ENCODE data around the gene UACA. TPM values are rescaled to one million over a fixed set of nuclear protein-coding genes. Genes with fewer than 3 reads are reported as not detected.

The UACA gene
- total RNA-seq, 1 experiment from 2014 or later = 38.0 TPM

- Histone ChIP-seq H2BK12ac (ENCODE audit: insufficient read length, low read depth, low read length) (no peak overlapping the region), H3K9me3 (ENCODE audit: control insufficient read depth, low read depth, low read length) (no peaks in the 10 kb centered on the region), H4K20me1 (ENCODE audit: control insufficient read depth, insufficient read depth, insufficient read length) (no peaks in the 10 kb centered on the region), H3K14ac (ENCODE audit: insufficient read depth, low read length) (no peak overlapping the region), H3K79me2 (ENCODE audit: insufficient read depth, low read length) (no peaks in the 10 kb centered on the region), H2BK120ac (ENCODE audit: low read depth, low read length, poor library complexity, severe bottlenecking) (no peak overlapping the region), H3K27ac (ENCODE audit: insufficient read length, low read depth, low read length) (no peak overlapping the region), H3K27me3 (ENCODE audit: insufficient read depth, low read length) (no peaks in the 10 kb centered on the region), H2BK5ac (ENCODE audit: insufficient read length, low read length) (no peak overlapping the region), H2AK5ac (ENCODE audit: insufficient read length, low read length) (no peak overlapping the region), H3K4me2 (ENCODE audit: insufficient read depth, insufficient read length, low read length) (no peak overlapping the region), H3T11ph (ENCODE audit: low read length) (no peak overlapping the region), H2BK15ac (ENCODE audit: low read depth, low read length) (no peak overlapping the region), H3K79me1 (ENCODE audit: insufficient read depth, low read depth, low read length, poor library complexity, severe bottlenecking) (no peaks in the 10 kb centered on the region), H3K4me1 (ENCODE audit: insufficient read depth, low read length) (no peaks in the 10 kb centered on the region; the same call in 1 of the 2 replicates), H3K56ac (ENCODE audit: insufficient read length, low read depth, low read length) (no peak overlapping the region), H4K5ac (ENCODE audit: insufficient read length, low read depth, low read length) (no peak overlapping the region), H3K9ac (ENCODE audit: extremely low read depth, insufficient read length, low read length) (no peak overlapping the region), H2BK20ac (ENCODE audit: low read depth, low read length, poor library complexity, severe bottlenecking) (no peak overlapping the region), H4K91ac (ENCODE audit: insufficient read length, low read depth, low read length) (no peak overlapping the region), H4K8ac (replicated peaks; ENCODE audit: insufficient read length, low read depth, low read length) (no peak overlapping the region), H2AFZ (ENCODE audit: low read length) (no peak overlapping the region), H3K18ac (ENCODE audit: insufficient read length, low read depth, low read length) (no peak overlapping the region), H3K4ac (ENCODE audit: low read depth, low read length) (no peak overlapping the region), H3K23ac (ENCODE audit: insufficient read length, low read depth, low read length) (no peak overlapping the region), H3K23me2 (ENCODE audit: insufficient read length, low read depth, low read length, poor library complexity, severe bottlenecking) (no peaks in the 10 kb centered on the region)
- no peaks in the 10 kb centered on the region for H3K27me3 Mint-ChIP-seq (ENCODE audit: low read depth)
- no peak for DNase-seq
- TF ChIP-seq, protein P1, sequence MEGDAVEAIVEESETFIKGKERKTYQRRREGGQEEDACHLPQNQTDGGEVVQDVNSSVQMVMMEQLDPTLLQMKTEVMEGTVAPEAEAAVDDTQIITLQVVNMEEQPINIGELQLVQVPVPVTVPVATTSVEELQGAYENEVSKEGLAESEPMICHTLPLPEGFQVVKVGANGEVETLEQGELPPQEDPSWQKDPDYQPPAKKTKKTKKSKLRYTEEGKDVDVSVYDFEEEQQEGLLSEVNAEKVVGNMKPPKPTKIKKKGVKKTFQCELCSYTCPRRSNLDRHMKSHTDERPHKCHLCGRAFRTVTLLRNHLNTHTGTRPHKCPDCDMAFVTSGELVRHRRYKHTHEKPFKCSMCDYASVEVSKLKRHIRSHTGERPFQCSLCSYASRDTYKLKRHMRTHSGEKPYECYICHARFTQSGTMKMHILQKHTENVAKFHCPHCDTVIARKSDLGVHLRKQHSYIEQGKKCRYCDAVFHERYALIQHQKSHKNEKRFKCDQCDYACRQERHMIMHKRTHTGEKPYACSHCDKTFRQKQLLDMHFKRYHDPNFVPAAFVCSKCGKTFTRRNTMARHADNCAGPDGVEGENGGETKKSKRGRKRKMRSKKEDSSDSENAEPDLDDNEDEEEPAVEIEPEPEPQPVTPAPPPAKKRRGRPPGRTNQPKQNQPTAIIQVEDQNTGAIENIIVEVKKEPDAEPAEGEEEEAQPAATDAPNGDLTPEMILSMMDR (conservative IDR thresholded peaks at IDR 0.05) = no peak
- peaks cover 0 to 13% (median 4%) of the 10 kb centered on the region in 3 experiments; a peak in 5 of 7 replicates for H3K36me3 Mint-ChIP-seq (ENCODE audit: insufficient read depth in 1 of 3, low read depth in 3 of 3)
- H3K4me3 Mint-ChIP-seq = no peak overlapping the region
- peaks cover 10 to 11% of the 10 kb centered on the region in 2 experiments for H3K4me1 Mint-ChIP-seq
- peak overlapping the region in 1 of 3 experiments; percentile 89; a peak in 1 of 7 replicates for H3K27ac Mint-ChIP-seq
- WGBS (ENCODE audit: extremely low coverage, insufficient read length, low lambda C conversion rate) = no CpG with 5 or more reads among the region's 3 CpGs
- no peaks in the 10 kb centered on the region for H3K9me3 Mint-ChIP-seq
Observed at GRCh38 chr15:70658641-70659040, 104.7 kb downstream of the UACA start.

All from H9 (cell line).